HL-60 (cell line): Measurements from ENCODE around the gene ZNF593.

ENCODE experiments used
- DNase-seq, 2 experiments: peaks; one replicate each; pipeline ENCODE4 v3.0.0-alpha.2; 2010 to 2020; ENCODE audit warnings: low read depth in 1 of 2, low spot score in 1 of 2
- H3K27ac ChIP-seq: fragments of 250-450 bp; sonication (Bioruptor Pico); replicated peaks from 2 replicates; pipeline ENCODE4 v1.5.1; 2020; ENCODE audit warnings: mild to moderate bottlenecking, moderate library complexity
- H3K27me3 ChIP-seq: fragments of 250-450 bp; sonication (Bioruptor Pico); 2 replicates; pipeline ENCODE4 v1.5.1; 2021; ENCODE audit warnings: mild to moderate bottlenecking, moderate library complexity; ENCODE audit not compliant: insufficient read depth, poor library complexity, severe bottlenecking
- H3K4me3 ChIP-seq: replicated peaks from 2 replicates; pipeline ENCODE4 v1.5.1; 2011; ENCODE audit warnings: mild to moderate bottlenecking, control low read depth, low read length; ENCODE audit not compliant: insufficient read depth
- GABPA ChIP-seq: IDR thresholded peaks from 2 replicates; pipeline ENCODE4 v1.6.1; 2012; ENCODE audit warnings: low read depth
- POLR2AphosphoS5 ChIP-seq: IDR thresholded peaks from 2 replicates; pipeline ENCODE4 v1.6.1; 2012; ENCODE audit warnings: low read depth
- REST ChIP-seq: IDR thresholded peaks from 2 replicates; pipeline ENCODE4 v1.6.1; 2012; ENCODE audit warnings: low read depth; ENCODE audit not compliant: insufficient replicate concordance
- SPI1 ChIP-seq: IDR thresholded peaks from 2 replicates; pipeline ENCODE4 v1.6.1; 2012; ENCODE audit warnings: low read depth, mild to moderate bottlenecking, borderline replicate concordance
- TF ChIP-seq, protein P1 (sequence below): IDR thresholded peaks from one replicate; pipeline ENCODE4 v1.5.1; 2011; ENCODE audit warnings: low read length, control low read depth, inconsistent platforms; ENCODE audit not compliant: insufficient read depth

The ZNF593 gene

DNA sequence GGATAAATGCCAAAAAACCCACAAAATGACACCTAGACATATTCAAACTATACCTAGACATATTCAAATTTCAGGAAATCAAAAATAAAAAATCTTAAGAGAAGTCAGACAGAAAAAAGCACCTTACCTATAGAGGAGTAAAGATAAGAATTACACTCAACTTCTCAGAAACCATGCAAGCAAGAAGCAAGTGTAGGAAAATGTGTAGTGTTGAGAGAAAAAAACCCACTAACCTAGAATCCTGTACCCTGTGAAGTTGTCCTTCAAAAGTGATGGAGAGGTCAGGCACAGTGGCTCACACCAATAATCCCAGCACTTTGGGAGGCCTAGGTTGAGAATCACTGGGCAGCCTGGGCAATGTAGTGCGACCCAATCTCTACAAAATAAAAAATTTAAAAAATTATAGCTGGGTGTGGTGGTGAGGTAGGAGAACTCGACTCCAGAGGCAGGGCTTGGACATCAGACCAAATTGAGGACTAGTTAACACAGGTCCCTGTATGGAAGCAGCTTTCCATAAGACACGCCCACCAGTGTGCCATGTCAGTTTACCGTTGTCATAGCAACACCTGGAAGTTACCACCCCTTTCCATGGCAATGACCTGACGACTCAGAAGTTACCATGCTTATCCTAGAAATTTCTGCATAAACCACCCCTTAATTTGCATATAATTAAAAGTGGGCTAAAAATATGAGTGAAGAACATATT is 37.4 kb upstream of the ZNF593 start:
- no peak for TF ChIP-seq REST
- TF ChIP-seq, protein P1, sequence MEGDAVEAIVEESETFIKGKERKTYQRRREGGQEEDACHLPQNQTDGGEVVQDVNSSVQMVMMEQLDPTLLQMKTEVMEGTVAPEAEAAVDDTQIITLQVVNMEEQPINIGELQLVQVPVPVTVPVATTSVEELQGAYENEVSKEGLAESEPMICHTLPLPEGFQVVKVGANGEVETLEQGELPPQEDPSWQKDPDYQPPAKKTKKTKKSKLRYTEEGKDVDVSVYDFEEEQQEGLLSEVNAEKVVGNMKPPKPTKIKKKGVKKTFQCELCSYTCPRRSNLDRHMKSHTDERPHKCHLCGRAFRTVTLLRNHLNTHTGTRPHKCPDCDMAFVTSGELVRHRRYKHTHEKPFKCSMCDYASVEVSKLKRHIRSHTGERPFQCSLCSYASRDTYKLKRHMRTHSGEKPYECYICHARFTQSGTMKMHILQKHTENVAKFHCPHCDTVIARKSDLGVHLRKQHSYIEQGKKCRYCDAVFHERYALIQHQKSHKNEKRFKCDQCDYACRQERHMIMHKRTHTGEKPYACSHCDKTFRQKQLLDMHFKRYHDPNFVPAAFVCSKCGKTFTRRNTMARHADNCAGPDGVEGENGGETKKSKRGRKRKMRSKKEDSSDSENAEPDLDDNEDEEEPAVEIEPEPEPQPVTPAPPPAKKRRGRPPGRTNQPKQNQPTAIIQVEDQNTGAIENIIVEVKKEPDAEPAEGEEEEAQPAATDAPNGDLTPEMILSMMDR = no peak
- no peak for TF ChIP-seq POLR2AphosphoS5
- no peak for TF ChIP-seq SPI1
- no peak for TF ChIP-seq GABPA
- Histone ChIP-seq H3K27ac (no peak overlapping the region), H3K4me3 (no peak overlapping the region), H3K27me3 (no peaks in the 10 kb centered on the region)
- DNase-seq = no peak

- DNase-seq = no peak
- Histone ChIP-seq H3K27me3 (no peaks in the 10 kb centered on the region), H3K4me3 (no peak overlapping the region), H3K27ac (no peak overlapping the region)
- TF ChIP-seq REST = no peak
- no peak for TF ChIP-seq SPI1
- TF ChIP-seq POLR2AphosphoS5 = no peak
- TF ChIP-seq GABPA = no peak
- TF ChIP-seq, protein P1 = no peak
These were observed 36.9 kb upstream of the ZNF593 start for GRCh38 chr1:26132834-26133167.

DNA sequence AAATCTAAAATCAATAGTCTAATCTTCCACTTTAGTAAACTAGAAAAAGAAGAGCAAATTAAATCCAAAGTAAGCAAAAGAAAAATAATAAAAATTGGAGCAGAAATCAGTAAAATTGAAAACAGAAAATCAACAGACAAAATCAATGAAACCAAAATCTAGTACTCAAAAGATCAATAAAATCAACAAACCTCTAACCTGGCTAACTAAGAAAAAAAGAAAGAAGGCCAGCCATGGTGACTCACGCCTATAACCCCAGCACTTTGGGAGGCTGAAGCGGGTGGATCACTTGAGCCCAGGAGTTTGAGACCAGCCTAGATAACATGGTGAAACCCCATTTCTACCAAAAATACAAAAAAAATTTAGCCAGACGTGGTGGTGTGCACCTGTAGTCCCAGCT is 35.2 kb upstream of the ZNF593 start:
- TF ChIP-seq REST (no peak), GABPA (no peak), SPI1 (no peak), POLR2AphosphoS5 (no peak)
- TF ChIP-seq, protein P1 = no peak
- DNase-seq = no peak
- no peak overlapping the region for H3K4me3 ChIP-seq
- no peak overlapping the region for H3K27ac ChIP-seq
- H3K27me3 ChIP-seq = no peaks in the 10 kb centered on the region
